Mesenchymal stem cell (in vitro differentiated cells and primary cell): ENCODE results near the gene SLC13A5.

Experiments
- DNase-seq: peaks from one replicate; pipeline ENCODE4 v3.0.0-alpha.2; 2013
- H2AFZ ChIP-seq: one replicate; pipeline ENCODE4 v1.6.1; 2013; ENCODE audit warnings: low read depth, mild to moderate bottlenecking, control low read depth, inconsistent platforms, low read length, moderate library complexity
- H2AK5ac ChIP-seq: 2 replicates; pipeline ENCODE4 v1.6.1; 2013; ENCODE audit warnings: low read length, moderate library complexity, mild to moderate bottlenecking, inconsistent platforms; ENCODE audit not compliant: severe bottlenecking
- H2BK120ac ChIP-seq: one replicate; pipeline ENCODE4 v1.6.1; 2013; ENCODE audit warnings: low read depth, mild to moderate bottlenecking, inconsistent platforms, low read length, moderate library complexity
- H2BK12ac ChIP-seq, 2 experiments: one replicate each; pipeline ENCODE4 v1.6.1; 2013; ENCODE audit warnings: inconsistent platforms in 2 of 2, low read length in 2 of 2, mild to moderate bottlenecking in 2 of 2, moderate library complexity in 2 of 2, control low read depth in 1 of 2
- H2BK15ac ChIP-seq: one replicate; pipeline ENCODE4 v1.6.1; 2013; ENCODE audit warnings: mild to moderate bottlenecking, low read depth, inconsistent platforms; ENCODE audit not compliant: poor library complexity, severe bottlenecking
- H2BK5ac ChIP-seq: 2 replicates; pipeline ENCODE4 v1.6.1; 2013; ENCODE audit warnings: low read depth, mild to moderate bottlenecking, low read length, control low read depth, inconsistent platforms; ENCODE audit not compliant: poor library complexity, severe bottlenecking
- H3K14ac ChIP-seq, 2 experiments: one replicate each; pipeline ENCODE4 v1.6.1; 2013; ENCODE audit warnings: inconsistent platforms in 2 of 2, low read length in 2 of 2, control low read depth in 1 of 2, mild to moderate bottlenecking in 1 of 2, moderate library complexity in 1 of 2
- H3K18ac ChIP-seq, 2 experiments: one replicate each; pipeline ENCODE4 v1.6.1; 2013; ENCODE audit warnings: inconsistent platforms in 2 of 2, low read length in 2 of 2, control low read depth in 1 of 2, low read depth in 1 of 2, mild to moderate bottlenecking in 1 of 2
- H3K23ac ChIP-seq, 2 experiments: one replicate each; pipeline ENCODE4 v1.6.1; 2013; ENCODE audit warnings: inconsistent platforms in 2 of 2, low read length in 2 of 2, mild to moderate bottlenecking in 2 of 2, moderate library complexity in 2 of 2, control low read depth in 1 of 2
- H3K27ac ChIP-seq: 2 replicates; pipeline ENCODE4 v1.5.1; 2013; ENCODE audit warnings: mild to moderate bottlenecking, moderate library complexity, low read length, control low read depth, inconsistent platforms; ENCODE audit not compliant: poor library complexity, severe bottlenecking
- H3K27me3 ChIP-seq, 2 experiments: 2 replicates each; pipeline versions ENCODE4 v1.6.1 to v1.7.0; 2013; ENCODE audit warnings: low read length in 2 of 2, mild to moderate bottlenecking in 2 of 2, moderate library complexity in 2 of 2, control low read depth in 1 of 2, inconsistent platforms in 1 of 2; ENCODE audit not compliant: control insufficient read depth in 1 of 2, insufficient read depth in 1 of 2
- H3K36me3 ChIP-seq, 2 experiments: 2 replicates each; pipeline versions ENCODE4 v1.6.1 to v1.7.0; 2013; ENCODE audit warnings: low read length in 2 of 2, control low read depth in 1 of 2, inconsistent platforms in 1 of 2, low read depth in 1 of 2, mild to moderate bottlenecking in 1 of 2; ENCODE audit not compliant: insufficient read depth in 2 of 2, control insufficient read depth in 1 of 2
- H3K4ac ChIP-seq, 2 experiments: one replicate each; pipeline ENCODE4 v1.6.1; 2013; ENCODE audit warnings: inconsistent platforms in 2 of 2, low read length in 2 of 2, mild to moderate bottlenecking in 2 of 2, moderate library complexity in 2 of 2, control low read depth in 1 of 2, low read depth in 1 of 2
- H3K4me1 ChIP-seq: 2 replicates; pipeline ENCODE4 v1.6.1; 2013; ENCODE audit warnings: low read depth, low read length, control low read depth; ENCODE audit not compliant: control insufficient read depth, insufficient read depth
- H3K4me2 ChIP-seq: 2 replicates; pipeline ENCODE4 v1.6.1; 2013; ENCODE audit warnings: low read length, mild to moderate bottlenecking, inconsistent platforms; ENCODE audit not compliant: poor library complexity, severe bottlenecking
- H3K4me3 ChIP-seq, 2 experiments: 2 replicates each; pipeline versions ENCODE4 v1.5.1 to v1.7.0; 2013; ENCODE audit warnings: low read length in 2 of 2, mild to moderate bottlenecking in 2 of 2, control low read depth in 1 of 2, low read depth in 1 of 2; ENCODE audit not compliant: insufficient read depth in 1 of 2
- H3K79me1 ChIP-seq: replicated peaks from 2 replicates; pipeline ENCODE4 v1.6.1; 2013; ENCODE audit warnings: mild to moderate bottlenecking, control low read depth, low read length, inconsistent platforms; ENCODE audit not compliant: poor library complexity, severe bottlenecking
- H3K9ac ChIP-seq: 2 replicates; pipeline ENCODE4 v1.7.0; 2013; ENCODE audit warnings: mild to moderate bottlenecking, low read length, moderate library complexity
- H3K9me3 ChIP-seq: 2 replicates; pipeline ENCODE4 v1.7.0; 2013; ENCODE audit warnings: mild to moderate bottlenecking, low read length; ENCODE audit not compliant: control insufficient read depth
- H4K8ac ChIP-seq: one replicate; pipeline ENCODE4 v1.6.1; 2013; ENCODE audit warnings: inconsistent platforms, mild to moderate bottlenecking, low read length, moderate library complexity
- H4K91ac ChIP-seq: one replicate; pipeline ENCODE4 v1.6.1; 2013; ENCODE audit warnings: mild to moderate bottlenecking, low read length, inconsistent platforms
- WGBS: methylation state at CpG from one replicate; pipeline ENCODE4 v1.1.7; 2013; ENCODE audit warnings: mixed read lengths; 5-methylcytosine and 5-hydroxymethylcytosine counted together

Gene SLC13A5

DNA sequence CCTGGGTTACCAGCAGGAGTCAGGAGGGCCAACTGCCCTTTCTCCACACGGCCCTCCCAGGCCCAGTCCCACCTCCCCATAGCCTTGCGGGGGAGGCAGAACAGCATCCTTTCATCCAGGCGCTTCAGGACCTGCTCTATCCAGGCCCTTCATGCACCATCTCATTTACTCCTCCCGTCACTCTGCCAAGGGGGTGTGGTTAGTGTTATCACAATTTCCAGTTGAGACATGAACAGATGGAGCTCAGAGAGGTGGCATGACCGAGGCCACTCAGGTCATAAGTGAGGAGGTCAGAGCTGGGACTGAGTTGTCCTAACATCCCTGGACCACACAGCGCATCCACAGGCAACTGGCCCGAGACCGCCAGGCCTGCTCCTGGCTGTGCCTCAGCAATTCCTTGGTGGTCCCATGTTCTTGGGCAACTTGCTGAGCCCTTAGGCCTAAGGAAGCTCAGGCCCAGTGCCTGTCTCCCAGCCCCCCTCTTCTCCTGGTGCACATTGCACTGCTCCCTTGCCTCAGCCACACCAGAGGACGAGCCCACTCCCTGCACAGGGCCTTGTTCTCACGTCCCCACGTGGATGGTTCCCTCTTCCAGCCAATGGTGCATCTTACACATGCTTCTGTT, 37.9 kb downstream of the SLC13A5 start:
- H3K4me1 ChIP-seq: no peaks in the 10 kb centered on the region
- H3K79me1 ChIP-seq: no peaks in the 10 kb centered on the region
- peaks cover 25 to 57% of the 10 kb centered on the region in 2 experiments for H3K27me3 ChIP-seq
- no peak overlapping the region for H2BK120ac ChIP-seq
- no peak overlapping the region for H3K9ac ChIP-seq
- H3K18ac ChIP-seq: no peak overlapping the region
- H3K36me3 ChIP-seq: no peaks in the 10 kb centered on the region
- no peak overlapping the region for H3K4me3 ChIP-seq
- 72% methylated on average over 9 of the region's 11 CpGs for WGBS
- no peak overlapping the region for H2BK15ac ChIP-seq
- no peak overlapping the region for H2AK5ac ChIP-seq
- DNase-seq: no peak
- no peak overlapping the region for H2BK12ac ChIP-seq
- no peak overlapping the region for H3K4me2 ChIP-seq
- no peaks in the 10 kb centered on the region for H3K9me3 ChIP-seq
- H3K23ac ChIP-seq: no peak overlapping the region
- H3K14ac ChIP-seq: peak overlapping the region in 1 of 2 experiments; percentile 8
- no peak overlapping the region for H2BK5ac ChIP-seq
- H4K8ac ChIP-seq: no peak overlapping the region
- no peak overlapping the region for H4K91ac ChIP-seq
- H2AFZ ChIP-seq: no peak overlapping the region
- H3K4ac ChIP-seq: no peak overlapping the region
- H3K27ac ChIP-seq: no peak overlapping the region

- Histone ChIP-seq H3K4me3 (no peak overlapping the region), H4K8ac (no peak overlapping the region), H3K27me3 (peaks cover 28 to 55% of the 10 kb centered on the region in 2 experiments), H3K4ac (no peak overlapping the region), H3K9ac (no peak overlapping the region), H3K27ac (no peak overlapping the region), H3K18ac (no peak overlapping the region), H2BK5ac (no peak overlapping the region), H2BK12ac (no peak overlapping the region), H4K91ac (no peak overlapping the region), H2BK120ac (no peak overlapping the region), H3K4me2 (no peak overlapping the region), H3K4me1 (peaks cover 1% of the 10 kb centered on the region), H3K9me3 (no peaks in the 10 kb centered on the region), H3K79me1 (no peaks in the 10 kb centered on the region), H2BK15ac (no peak overlapping the region), H3K14ac (no peak overlapping the region), H3K36me3 (no peaks in the 10 kb centered on the region), H3K23ac (no peak overlapping the region), H2AFZ (no peak overlapping the region), H2AK5ac (no peak overlapping the region)
- 89% methylated on average over 13 of the region's 13 CpGs for WGBS
- no peak for DNase-seq
Measured at GRCh38 chr17:6674586-6674985, 38.6 kb downstream of the SLC13A5 start.

DNA sequence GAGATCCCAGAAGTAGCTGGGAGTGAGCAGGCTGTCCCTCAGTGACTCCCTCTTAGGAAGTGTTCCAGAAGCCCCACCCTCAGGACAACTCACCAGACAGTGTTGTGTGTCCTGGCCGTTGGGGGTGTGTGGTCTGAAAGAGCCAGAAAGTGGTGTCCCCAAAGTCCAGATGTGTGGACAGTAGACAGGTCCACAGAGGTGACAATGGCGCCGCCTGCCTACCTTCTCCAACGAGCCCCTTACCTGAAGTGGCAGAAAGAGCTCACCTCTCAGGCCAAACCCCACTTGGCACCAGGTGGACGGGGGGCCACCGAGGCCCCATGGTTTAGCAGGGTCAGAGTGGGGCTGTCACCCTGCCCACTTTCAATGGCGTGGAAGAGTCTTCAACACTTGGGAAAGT, 41.7 kb downstream of the SLC13A5 start:
- H3K27me3 ChIP-seq: peaks cover 18 to 53% of the 10 kb centered on the region in 2 experiments
- H3K18ac ChIP-seq: no peak overlapping the region
- H2BK5ac ChIP-seq: no peak overlapping the region
- H3K27ac ChIP-seq: no peak overlapping the region
- no peak overlapping the region for H4K91ac ChIP-seq
- no peak overlapping the region for H3K9ac ChIP-seq
- no peaks in the 10 kb centered on the region for H3K36me3 ChIP-seq
- peaks cover 1% of the 10 kb centered on the region for H3K4me1 ChIP-seq
- H2BK120ac ChIP-seq: no peak overlapping the region
- no peak overlapping the region for H2AFZ ChIP-seq
- 81% methylated on average over 7 of the region's 7 CpGs for WGBS
- H3K79me1 ChIP-seq: no peaks in the 10 kb centered on the region
- H3K4me2 ChIP-seq: no peak overlapping the region
- no peaks in the 10 kb centered on the region for H3K9me3 ChIP-seq
- H3K4me3 ChIP-seq: no peak overlapping the region
- H4K8ac ChIP-seq: no peak overlapping the region
- no peak overlapping the region for H2BK12ac ChIP-seq
- no peak overlapping the region for H2AK5ac ChIP-seq
- H2BK15ac ChIP-seq: no peak overlapping the region
- no peak overlapping the region for H3K14ac ChIP-seq
- no peak overlapping the region for H3K4ac ChIP-seq
- H3K23ac ChIP-seq: no peak overlapping the region
- DNase-seq: no peak

GRCh38 chr17:6670999-6671398, 42.2 kb downstream of the SLC13A5 start:
- no peak overlapping the region for H3K23ac ChIP-seq
- H3K4me3 ChIP-seq: no peak overlapping the region
- peaks cover 16 to 48% of the 10 kb centered on the region in 2 experiments for H3K27me3 ChIP-seq
- 86% methylated on average over 6 of the region's 6 CpGs for WGBS
- no peak overlapping the region for H3K18ac ChIP-seq
- H3K14ac ChIP-seq: no peak overlapping the region
- no peak overlapping the region for H4K8ac ChIP-seq
- H3K79me1 ChIP-seq: no peaks in the 10 kb centered on the region
- peaks cover 3% of the 10 kb centered on the region for H3K4me1 ChIP-seq
- H2BK5ac ChIP-seq: no peak overlapping the region
- H3K4me2 ChIP-seq: no peak overlapping the region
- no peak overlapping the region for H2AFZ ChIP-seq
- H3K27ac ChIP-seq: no peak overlapping the region
- no peak overlapping the region for H3K9ac ChIP-seq
- H3K9me3 ChIP-seq: no peaks in the 10 kb centered on the region
- H2AK5ac ChIP-seq: no peak overlapping the region
- H3K36me3 ChIP-seq: no peaks in the 10 kb centered on the region
- no peak for DNase-seq
- no peak overlapping the region for H2BK15ac ChIP-seq
- H2BK120ac ChIP-seq: no peak overlapping the region
- no peak overlapping the region for H3K4ac ChIP-seq
- H4K91ac ChIP-seq: no peak overlapping the region
- no peak overlapping the region for H2BK12ac ChIP-seq
